Epidermal melanocyte (primary cell): ENCODE results near the gene TMEM72.

Source experiments
- DNase-seq: peaks from one replicate; pipeline ENCODE4 v3.0.0; 2011; ENCODE audit warnings: low spot score; ENCODE audit not compliant: insufficient read length

The TMEM72 gene

GRCh38 chr10:44966816-44967509 is 55.8 kb downstream of the TMEM72 start:
- no peak for DNase-seq

GRCh38 chr10:44967616-44968015 is 56.5 kb downstream of the TMEM72 start:
- DNase-seq: no peak

GRCh38 chr10:44968091-44968490 is 57.0 kb downstream of the TMEM72 start:
- DNase-seq: no peak

GRCh38 chr10:44968500-44969400 is 57.6 kb downstream of the TMEM72 start:
- DNase-seq: no peak

GRCh38 chr10:44969854-44970253 is 58.7 kb downstream of the TMEM72 start:
- DNase-seq: no peak

GRCh38 chr10:44970812-44971395 is 59.8 kb downstream of the TMEM72 start:
- no peak for DNase-seq

GRCh38 chr10:44971434-44971833 is 60.3 kb downstream of the TMEM72 start:
- DNase-seq: no peak

GRCh38 chr10:44971935-44972757 is 61.0 kb downstream of the TMEM72 start:
- DNase-seq: no peak

GRCh38 chr10:44972874-44973306 is 61.8 kb downstream of the TMEM72 start:
- DNase-seq: no peak

- no peak for DNase-seq
Observed at GRCh38 chr10:44973323-44974081, 62.4 kb downstream of the TMEM72 start.

GRCh38 chr10:44974082-44974627 is 63.0 kb downstream of the TMEM72 start:
- no peak for DNase-seq

GRCh38 chr10:44974628-44975430 is 63.7 kb downstream of the TMEM72 start:
- peak; percentile 52 for DNase-seq

GRCh38 chr10:44975431-44976331 is 64.5 kb downstream of the TMEM72 start:
- DNase-seq: no peak

- DNase-seq: no peak
Observed at GRCh38 chr10:44976352-44977198, 65.4 kb downstream of the TMEM72 start.

GRCh38 chr10:44977287-44978212 is 66.4 kb downstream of the TMEM72 start:
- no peak for DNase-seq

- no peak for DNase-seq
Observed at GRCh38 chr10:44978213-44978569, 67.1 kb downstream of the TMEM72 start.
